Activated naive CD4-positive, alpha-beta T cell treated with anti-CD3 and anti-CD28 coated beads, Interleukin-2, amount 50 U/mL, for 72 hours (primary cell): ENCODE results near the gene SMPD3. TPM values are rescaled to one million over a fixed set of nuclear protein-coding genes. Genes with fewer than 3 reads are reported as not detected.

Source experiments
- ATAC-seq, 2 donors: fragments of 150-1000 bp; cut with Tn5 transposase; 2 replicates each; pipeline ENCODE4 v1.10.0; 2021; ENCODE audit warnings: mild to moderate bottlenecking in 2 of 2, moderate library complexity in 2 of 2
- DNase-seq, 2 donors: peaks; one replicate each; pipeline ENCODE4 v3.0.0; 2021 to 2022; ENCODE audit warnings: low spot score in 2 of 2
- H3K27ac Mint-ChIP-seq, 2 donors: one replicate each; pipeline ENCODE4 v1.8.0; 2022; ENCODE audit warnings: mild to moderate bottlenecking in 2 of 2, mixed read lengths in 2 of 2
- H3K36me3 Mint-ChIP-seq, 2 donors: one replicate each; pipeline ENCODE4 v1.8.0; 2022; ENCODE audit warnings: mixed read lengths in 2 of 2
- H3K9me3 Mint-ChIP-seq, 2 donors: one replicate each; pipeline ENCODE4 v1.8.0; 2022; ENCODE audit warnings: mixed read lengths in 2 of 2
- total RNA-seq, 2 donors: library from RNA; stranded (reverse); gene quantifications; one replicate each; pipeline ENCODE4 v1.2.3, GENCODE V29; 2022

Gene SMPD3
- total RNA-seq, 2 donors from 2014 or later: 0.12 to 1.0 TPM

DNA sequence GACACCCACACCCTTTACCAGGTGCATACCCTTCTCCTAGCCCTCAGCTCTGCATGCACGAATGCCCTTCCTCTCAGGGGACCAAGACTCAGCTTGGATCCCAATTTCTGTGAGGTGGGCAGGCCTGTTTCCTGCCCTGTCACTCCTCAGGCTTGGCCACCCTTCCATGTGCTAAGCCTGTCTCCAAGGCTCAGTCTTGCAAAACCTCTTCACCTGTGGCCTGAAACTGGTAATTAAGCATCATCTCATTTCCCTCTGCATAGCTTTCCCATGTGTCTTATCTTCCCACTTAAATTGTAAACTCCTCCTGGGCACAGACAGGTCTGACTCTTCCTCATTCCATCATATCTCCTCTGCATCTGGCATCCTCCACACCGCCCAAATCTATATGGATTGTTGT is 31.0 kb upstream of the SMPD3 start:
- ATAC-seq: no peak
- no peak for DNase-seq
- Mint-ChIP-seq H3K36me3 (no peaks in the 10 kb centered on the region), H3K27ac (no peak overlapping the region), H3K9me3 (no peaks in the 10 kb centered on the region)

DNA sequence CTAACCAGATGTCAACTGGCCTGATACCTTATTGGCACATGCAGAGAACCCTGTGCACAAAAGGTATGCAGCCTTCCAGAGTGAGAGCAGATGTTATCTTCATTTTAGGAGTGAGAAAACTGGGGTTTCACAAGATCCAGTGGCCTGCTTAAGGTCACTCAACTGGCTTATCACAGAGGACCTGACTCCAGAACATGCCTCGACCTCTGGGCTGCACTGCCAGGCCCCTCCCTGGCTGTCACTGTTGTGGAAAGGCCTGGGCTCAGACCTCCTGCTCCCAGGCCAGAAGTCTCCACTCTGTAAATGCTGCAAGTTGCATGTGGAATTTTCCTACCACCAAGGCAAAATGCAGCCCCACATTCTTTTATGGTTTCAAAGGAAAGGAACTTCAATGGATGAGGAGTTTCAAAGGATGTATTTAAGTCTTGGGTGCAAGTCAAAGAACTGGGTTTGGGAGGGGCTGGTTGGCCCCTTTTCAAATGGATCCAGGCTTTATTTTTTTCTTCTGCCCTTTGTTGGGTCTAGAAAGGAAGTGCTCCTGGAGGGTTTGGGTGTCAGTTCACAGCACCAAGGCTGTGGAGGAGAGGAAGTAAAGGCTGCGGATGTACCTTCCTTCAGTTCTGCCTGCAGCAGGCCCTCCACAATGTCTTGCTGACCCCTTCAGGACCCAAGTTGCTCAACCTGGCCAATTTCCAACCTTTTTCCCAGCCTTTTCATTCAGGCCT is 30.4 kb upstream of the SMPD3 start:
- no peak for ATAC-seq
- H3K36me3 Mint-ChIP-seq: no peaks in the 10 kb centered on the region
- H3K9me3 Mint-ChIP-seq: no peaks in the 10 kb centered on the region
- no peak for DNase-seq
- no peak overlapping the region for H3K27ac Mint-ChIP-seq

DNA sequence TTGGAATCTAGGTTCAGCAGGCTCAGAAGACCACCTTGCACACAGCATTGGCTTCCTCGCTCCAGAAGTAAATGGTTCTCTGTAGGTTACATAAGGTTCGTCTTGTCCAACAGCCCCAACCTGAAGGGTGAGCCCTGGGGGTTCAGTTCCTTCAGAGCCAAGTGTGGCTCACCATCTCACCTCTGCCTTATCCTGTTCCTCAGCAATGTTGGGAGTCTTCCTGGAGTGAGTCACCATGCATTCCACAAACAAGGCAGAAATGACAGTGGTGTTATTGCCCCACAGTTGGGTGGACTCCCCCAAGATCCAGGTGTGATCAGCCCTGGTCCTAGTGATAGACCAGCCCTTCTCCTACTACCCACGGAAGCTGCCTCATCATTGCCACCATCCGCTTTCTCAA is 26.8 kb upstream of the SMPD3 start:
- DNase-seq: no peak
- no peaks in the 10 kb centered on the region for H3K9me3 Mint-ChIP-seq
- ATAC-seq: no peak
- no peak overlapping the region for H3K27ac Mint-ChIP-seq
- H3K36me3 Mint-ChIP-seq: no peaks in the 10 kb centered on the region

DNA sequence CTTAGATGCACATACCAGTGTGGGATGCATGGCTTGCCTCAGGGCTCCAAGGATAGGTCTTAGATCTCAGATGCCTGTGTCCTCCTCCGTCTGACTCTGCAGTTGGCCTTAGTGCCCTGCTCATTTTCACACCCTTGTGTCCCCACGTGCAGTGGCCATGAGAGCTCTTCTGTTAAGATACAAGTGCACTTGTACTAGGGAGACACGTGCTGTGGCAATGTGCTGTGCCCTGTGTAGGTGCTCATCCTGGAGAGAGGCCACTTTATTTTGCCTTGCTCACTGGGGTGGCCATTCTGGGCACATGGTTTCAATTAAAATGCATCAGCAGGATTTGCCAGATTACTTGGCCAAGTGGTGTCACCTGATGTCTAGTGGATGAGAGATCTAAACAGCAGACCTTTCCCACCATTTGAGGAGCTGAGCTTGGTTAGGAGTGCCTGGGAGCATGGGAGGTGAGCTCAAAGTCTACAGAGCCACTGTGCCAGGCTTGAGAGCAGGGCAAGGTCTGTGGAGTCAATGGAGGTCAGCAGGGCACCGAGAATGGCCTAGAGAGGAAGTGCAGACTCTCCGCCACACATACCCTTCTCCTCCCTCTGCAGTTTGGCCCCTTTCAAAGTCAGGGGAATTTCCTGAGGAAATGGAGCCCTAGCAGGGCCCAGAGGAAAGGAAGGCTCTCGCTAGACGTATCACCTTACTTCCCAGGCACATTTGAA is 25.2 kb upstream of the SMPD3 start:
- DNase-seq (no peak), ATAC-seq (no peak)
- Mint-ChIP-seq H3K9me3 (no peaks in the 10 kb centered on the region), H3K36me3 (no peaks in the 10 kb centered on the region), H3K27ac (no peak overlapping the region)

DNA sequence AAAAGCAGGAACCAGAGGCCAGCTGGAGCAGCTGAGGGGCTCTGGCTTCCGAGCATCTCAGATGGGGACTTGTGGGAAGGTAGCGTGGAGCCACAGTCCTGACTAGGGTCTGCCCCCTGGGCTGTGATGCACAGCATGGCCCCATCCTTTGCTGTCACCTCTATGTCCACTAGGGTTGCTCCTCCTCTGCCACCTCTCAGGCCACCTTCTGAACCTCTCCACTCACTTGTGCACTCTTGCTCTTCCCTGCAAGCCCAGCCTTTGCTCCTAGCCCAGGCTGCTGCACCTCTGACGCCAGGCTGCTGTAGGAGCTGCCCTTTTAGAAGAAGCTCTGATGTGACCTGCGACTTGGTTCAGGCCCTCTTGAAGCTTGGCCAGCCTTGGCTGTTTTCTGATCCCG is 24.3 kb upstream of the SMPD3 start:
- DNase-seq (no peak), ATAC-seq (no peak)
- no peak overlapping the region for H3K27ac Mint-ChIP-seq
- H3K36me3 Mint-ChIP-seq: no peaks in the 10 kb centered on the region
- no peaks in the 10 kb centered on the region for H3K9me3 Mint-ChIP-seq

DNA sequence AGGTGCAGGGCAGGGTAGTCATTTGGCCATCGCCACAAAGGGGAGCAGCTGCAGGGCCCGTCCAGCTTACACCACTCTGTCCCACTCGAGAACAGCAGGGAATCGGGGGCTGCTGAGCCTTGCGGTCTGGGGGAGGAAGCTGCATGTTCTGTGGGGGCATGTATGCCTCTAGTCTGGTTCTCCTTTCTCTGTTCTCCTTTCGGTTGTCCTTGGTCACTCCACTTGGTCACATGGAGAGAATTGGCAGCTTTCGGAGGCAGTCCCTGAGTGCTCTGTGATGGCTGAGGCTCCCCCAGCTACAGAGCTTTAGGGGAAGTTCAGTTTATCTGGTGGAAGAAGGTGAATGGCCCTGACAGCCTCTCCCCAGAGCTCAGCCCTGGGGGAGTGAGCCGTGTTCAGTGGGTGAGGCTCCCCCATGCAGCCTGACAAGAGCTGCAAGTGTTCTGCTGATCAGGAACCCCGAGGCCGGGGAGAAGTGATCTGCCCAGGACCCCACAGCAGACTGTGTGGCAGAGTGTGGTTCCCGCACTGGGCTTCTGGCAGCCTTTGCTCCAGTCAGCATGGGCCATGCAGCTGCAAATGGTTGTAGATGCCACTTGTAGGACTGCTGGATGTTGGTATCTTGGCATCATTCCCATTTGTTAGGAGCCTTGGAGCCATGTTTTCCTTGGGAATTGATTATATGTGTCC is 22.3 kb upstream of the SMPD3 start:
- Mint-ChIP-seq H3K9me3 (no peaks in the 10 kb centered on the region), H3K27ac (peak overlapping the region; percentile 83), H3K36me3 (no peaks in the 10 kb centered on the region)
- DNase-seq (no peak), ATAC-seq (peak; percentile 47 to 65)

DNA sequence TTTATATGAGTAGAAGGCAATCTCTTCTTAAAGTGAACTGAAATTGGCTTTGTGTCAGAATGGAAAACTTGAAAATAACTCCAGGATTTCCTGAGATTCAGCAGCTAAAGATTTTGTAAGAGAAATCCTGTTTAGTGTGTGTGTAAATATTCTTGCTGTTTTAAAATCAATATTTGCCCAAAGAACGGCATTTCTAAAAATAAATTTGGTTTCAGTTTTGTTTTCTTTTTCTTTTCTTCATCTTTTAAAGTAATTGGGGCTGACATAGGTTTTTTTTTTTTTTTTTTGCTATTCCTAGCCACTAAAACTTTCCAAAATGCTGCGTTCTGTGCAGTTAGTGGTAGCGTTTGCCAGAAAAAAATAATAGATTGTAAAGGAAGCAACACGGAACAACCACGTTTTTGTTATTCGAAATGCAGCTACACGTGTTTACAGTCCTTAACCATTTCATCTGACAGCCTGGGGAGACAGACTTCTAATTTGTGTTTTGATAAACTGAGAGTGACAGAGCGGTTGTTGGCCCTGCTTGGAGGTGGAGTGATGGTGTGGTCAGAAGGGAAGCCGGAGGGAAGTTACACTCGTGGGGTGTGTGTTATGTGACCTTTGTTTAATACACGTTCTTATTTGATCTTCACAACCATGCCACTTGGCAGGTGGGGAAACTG is 21.6 kb upstream of the SMPD3 start:
- DNase-seq (no peak), ATAC-seq (peak; percentile 46 to 79)
- Mint-ChIP-seq H3K9me3 (no peaks in the 10 kb centered on the region), H3K36me3 (no peaks in the 10 kb centered on the region), H3K27ac (peak overlapping the region; percentile 83)

DNA sequence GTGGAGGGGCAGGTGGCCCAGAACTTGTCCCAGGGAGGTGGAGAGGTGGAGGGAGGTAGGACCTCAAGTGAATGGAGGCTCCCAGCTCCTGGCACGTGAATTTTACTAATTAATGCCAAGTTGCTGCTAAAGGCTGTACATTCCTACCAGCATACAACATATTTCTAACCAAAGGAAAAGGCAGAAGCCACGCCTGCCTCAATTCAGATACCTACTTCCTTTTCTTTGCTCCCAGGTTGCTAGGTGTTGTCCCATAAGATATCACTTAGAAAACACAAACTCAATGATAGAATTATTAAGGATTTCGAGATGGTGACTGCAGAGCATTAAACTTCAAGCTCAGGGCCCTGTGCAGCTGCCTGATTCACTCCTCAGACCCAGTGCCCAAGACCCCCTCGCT is 20.5 kb upstream of the SMPD3 start:
- no peaks in the 10 kb centered on the region for H3K9me3 Mint-ChIP-seq
- no peak for ATAC-seq
- H3K27ac Mint-ChIP-seq: no peak overlapping the region
- DNase-seq: no peak
- no peaks in the 10 kb centered on the region for H3K36me3 Mint-ChIP-seq

DNA sequence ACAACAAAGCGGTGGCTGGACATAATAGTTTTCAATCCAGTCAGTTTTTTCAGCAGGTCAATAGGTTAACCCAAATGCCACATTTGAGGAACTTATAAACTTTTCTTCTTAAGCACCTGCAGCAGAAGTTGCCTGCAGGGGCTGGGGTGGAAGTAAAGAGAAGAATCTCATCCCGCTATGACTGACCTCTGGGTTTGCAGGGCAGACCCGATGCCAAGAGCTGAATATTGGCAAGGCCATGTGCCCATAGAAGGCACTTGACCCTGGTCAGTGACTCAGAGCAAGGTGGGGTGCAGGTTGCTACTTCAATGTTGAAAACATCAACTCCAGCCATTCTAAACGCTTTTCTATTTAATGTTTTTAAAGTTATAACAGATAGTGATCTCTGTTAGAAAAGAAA is 17.9 kb upstream of the SMPD3 start:
- H3K27ac Mint-ChIP-seq: no peak overlapping the region
- no peaks in the 10 kb centered on the region for H3K36me3 Mint-ChIP-seq
- no peaks in the 10 kb centered on the region for H3K9me3 Mint-ChIP-seq
- ATAC-seq: no peak
- no peak for DNase-seq

DNA sequence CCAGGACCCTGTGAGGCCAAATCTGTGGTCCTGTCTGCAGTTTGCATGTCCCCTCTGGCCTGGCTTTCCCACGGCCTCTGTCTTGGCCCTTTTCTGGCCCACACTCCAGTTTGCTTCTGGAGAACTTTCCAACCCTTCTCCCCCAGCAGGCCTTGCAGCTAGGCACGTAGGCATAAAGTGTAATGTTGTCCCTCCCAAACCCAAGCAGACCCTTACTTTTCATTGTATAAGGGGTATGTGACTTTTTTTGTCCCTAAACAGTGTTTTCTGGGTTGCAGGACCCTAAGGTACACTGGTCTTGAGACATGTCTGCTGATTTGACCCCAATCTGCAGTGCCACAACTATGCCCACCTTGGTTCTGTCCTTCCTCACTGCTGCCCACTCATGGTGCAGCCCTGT is 15.6 kb upstream of the SMPD3 start:
- DNase-seq (no peak), ATAC-seq (no peak)
- Mint-ChIP-seq H3K27ac (no peak overlapping the region), H3K9me3 (no peaks in the 10 kb centered on the region), H3K36me3 (no peaks in the 10 kb centered on the region)

DNA sequence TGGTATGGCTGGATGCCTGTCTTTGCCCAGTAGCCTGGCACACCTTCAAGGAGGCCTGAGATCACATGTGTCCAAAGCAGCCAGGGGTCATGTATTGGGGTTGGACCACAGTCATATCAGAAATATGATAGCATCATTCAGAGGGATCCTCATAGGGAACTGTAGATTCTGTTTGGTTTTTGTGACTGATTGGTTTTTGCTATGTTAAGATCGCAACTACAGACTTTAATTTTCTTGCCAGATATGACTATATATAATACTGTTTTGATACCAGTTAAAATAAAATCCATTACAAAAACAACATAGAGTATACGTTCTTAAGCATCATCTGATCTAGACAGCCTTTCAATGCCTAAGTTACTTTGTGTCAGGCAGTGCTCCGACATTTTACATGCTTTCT is 11.8 kb upstream of the SMPD3 start:
- Mint-ChIP-seq H3K27ac (peak overlapping the region in 1 of 2 donors; percentile 13), H3K36me3 (no peaks in the 10 kb centered on the region), H3K9me3 (no peaks in the 10 kb centered on the region)
- peak; percentile 53 to 94 for ATAC-seq
- DNase-seq: no peak

DNA sequence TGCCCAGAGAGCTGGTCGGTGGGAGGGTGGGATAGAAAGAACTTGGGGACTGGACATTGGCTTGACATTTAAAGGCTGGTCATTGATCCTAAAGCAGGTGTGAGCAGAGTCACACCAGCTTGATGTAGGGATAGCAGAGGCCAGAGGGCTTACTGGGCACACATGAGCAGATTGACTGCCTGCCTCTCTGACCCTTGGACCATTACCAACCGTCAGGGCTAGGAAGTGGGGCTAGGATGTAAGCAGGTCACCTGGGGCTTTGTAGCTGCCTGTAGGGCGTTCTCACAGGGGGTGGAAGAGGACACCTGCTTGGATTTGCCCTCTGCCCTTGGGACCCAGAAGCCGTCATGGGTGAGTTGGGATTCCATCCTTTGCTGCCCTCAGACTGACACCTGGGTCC is 11.1 kb upstream of the SMPD3 start:
- DNase-seq: no peak

DNA sequence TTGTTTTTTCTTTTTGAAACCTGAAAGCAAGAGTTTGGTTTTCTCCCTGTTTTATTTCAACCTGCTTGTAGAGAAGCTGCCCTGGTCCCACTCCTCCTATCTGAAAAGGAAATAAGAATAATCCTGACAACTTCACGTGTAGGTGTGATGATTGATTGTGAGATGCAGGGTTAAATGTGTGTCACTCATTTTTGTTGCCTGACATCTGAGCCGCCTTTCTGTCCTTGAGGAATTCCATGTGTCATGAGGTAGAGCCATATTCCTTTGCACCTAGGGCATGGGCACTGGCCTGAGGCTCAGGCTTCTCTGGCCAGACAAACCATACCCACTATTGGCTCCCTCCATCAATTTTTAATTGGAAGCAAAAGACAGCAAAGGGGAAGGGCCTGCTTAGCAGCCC is 10.2 kb upstream of the SMPD3 start:
- Mint-ChIP-seq H3K27ac (no peak overlapping the region), H3K9me3 (no peaks in the 10 kb centered on the region), H3K36me3 (no peaks in the 10 kb centered on the region)
- DNase-seq (no peak), ATAC-seq (no peak)

More for the DNA sequence above, 11.1 kb upstream of the SMPD3 start:
- Mint-ChIP-seq H3K27ac (no peak overlapping the region), H3K36me3 (no peaks in the 10 kb centered on the region), H3K9me3 (no peaks in the 10 kb centered on the region)
- ATAC-seq: no peak

DNA sequence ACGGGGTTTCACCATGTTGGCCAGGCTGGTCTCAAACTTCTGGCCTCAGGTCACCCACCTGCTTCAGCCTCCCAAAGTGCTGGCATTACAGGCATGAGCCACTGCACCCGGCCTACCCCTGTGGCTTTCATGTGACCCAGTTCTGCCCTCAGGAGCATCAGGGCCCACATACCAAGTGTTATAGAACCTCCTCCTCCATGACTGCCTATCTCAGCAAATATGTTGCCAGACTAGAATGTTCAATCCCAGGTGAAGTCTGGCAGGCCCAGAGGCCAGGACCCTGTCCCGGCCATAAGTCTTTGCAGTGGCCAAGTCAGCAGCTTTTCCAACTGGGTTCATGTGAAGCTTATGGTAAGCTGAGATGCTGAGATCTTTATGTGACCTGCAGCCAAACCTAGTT is 9.8 kb upstream of the SMPD3 start:
- Mint-ChIP-seq H3K27ac (no peak overlapping the region), H3K36me3 (no peaks in the 10 kb centered on the region), H3K9me3 (no peaks in the 10 kb centered on the region)
- no peak for DNase-seq
- no peak for ATAC-seq

DNA sequence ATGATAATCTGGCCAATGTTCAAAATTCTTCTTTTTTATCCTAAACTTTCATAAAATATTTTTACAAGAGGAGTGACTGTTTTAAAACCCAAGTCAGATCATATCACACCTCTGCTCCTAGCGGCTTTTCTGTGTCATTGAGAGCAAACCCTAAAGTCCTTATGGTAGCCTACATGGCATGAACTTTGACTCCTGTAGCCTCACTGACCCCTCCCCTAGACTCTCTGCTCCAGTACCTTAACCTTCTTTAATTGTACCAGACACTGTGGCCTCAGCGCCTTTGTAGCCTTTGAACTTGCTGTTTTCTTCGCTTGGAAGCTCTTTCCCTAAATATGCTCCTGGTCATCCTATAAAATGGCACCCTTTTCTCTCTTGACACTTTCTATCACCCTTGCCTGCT is 7.3 kb upstream of the SMPD3 start:
- no peaks in the 10 kb centered on the region for H3K36me3 Mint-ChIP-seq
- H3K27ac Mint-ChIP-seq: no peak overlapping the region
- no peak for DNase-seq
- no peaks in the 10 kb centered on the region for H3K9me3 Mint-ChIP-seq
- no peak for ATAC-seq

DNA sequence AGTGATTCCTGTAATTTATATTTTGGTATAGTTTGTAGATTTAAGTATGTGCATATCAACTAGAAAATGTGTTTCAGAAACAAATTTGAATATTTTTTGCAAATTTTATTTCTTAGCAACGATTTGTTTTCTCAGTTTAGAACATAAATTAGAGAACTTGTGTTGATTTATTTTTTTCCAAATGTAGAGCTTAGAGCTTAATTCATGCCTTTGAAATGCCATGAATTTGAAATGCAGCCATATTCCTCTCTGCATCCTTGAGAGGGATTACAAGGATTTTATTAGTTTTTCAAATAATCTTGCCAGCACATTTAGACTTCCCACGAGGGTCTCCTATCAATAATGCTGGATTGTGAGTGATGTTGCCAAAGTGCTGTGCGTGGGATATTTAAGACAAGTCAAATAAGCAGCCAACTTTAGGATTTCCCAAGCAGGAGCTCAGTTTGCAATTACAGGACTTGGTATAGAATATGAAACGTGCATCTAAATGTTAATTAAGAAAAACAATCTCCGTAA is 6.7 kb upstream of the SMPD3 start:
- DNase-seq: no peak
- ATAC-seq: no peak
- H3K27ac Mint-ChIP-seq: no peak overlapping the region
- no peaks in the 10 kb centered on the region for H3K36me3 Mint-ChIP-seq
- no peaks in the 10 kb centered on the region for H3K9me3 Mint-ChIP-seq

DNA sequence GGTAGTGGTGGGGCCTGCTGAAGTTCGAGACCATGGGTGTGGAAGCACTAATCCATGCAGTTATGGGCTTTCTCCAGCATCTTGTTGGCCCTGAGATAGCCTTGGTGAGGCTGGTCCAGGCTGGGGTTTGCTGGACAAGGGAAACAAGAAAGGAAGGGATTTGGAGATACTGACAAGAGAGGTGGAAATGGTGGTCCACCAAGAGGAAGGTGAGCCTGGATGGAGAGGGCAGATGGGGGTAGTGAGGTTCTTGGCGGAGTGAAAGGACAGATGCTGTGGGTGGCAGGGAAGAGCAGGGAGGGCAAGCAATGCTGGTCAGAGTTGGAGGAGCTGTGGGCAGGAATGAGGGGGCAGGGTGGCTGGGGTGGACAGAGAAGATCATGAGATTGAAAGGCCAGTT is 5.5 kb upstream of the SMPD3 start:
- Mint-ChIP-seq H3K9me3 (no peaks in the 10 kb centered on the region), H3K36me3 (no peaks in the 10 kb centered on the region), H3K27ac (no peak overlapping the region)
- no peak for DNase-seq
- ATAC-seq: no peak
